Effector memory CD8-positive, alpha-beta T cell (primary cell): ENCODE measurements around the gene RFX8.
A peak's percentile ranks its signal among the peaks of the same experiment; 100 is the strongest.

ENCODE experiments used
- ATAC-seq: fragments of 150-1000 bp; cut with Tn5 transposase; replicated peaks from 2 replicates; pipeline ENCODE4 v1.10.0; 2021; ENCODE audit warnings: mild to moderate bottlenecking, moderate library complexity
- DNase-seq, 3 experiments: peaks; one replicate each; pipeline ENCODE4 v3.0.0; 2021
- H3K27ac Mint-ChIP-seq, 2 donors: one replicate each; pipeline ENCODE4 v1.8.0; 2022; ENCODE audit warnings: mild to moderate bottlenecking in 2 of 2, mixed read lengths in 2 of 2, moderate library complexity in 2 of 2
- H3K27me3 Mint-ChIP-seq, 2 donors: one replicate each; pipeline ENCODE4 v1.8.0; 2022; ENCODE audit warnings: mixed read lengths in 2 of 2
- H3K36me3 Mint-ChIP-seq: one replicate; pipeline ENCODE4 v1.8.0; 2022; ENCODE audit warnings: mild to moderate bottlenecking, moderate library complexity, mixed read lengths; ENCODE audit not compliant: insufficient read depth
- H3K4me1 Mint-ChIP-seq, 2 donors: one replicate each; pipeline ENCODE4 v1.8.0; 2022; ENCODE audit warnings: low read depth in 2 of 2, mixed read lengths in 2 of 2
- H3K4me3 Mint-ChIP-seq, 2 donors: one replicate each; pipeline ENCODE4 v1.8.0; 2022; ENCODE audit warnings: mild to moderate bottlenecking in 2 of 2, mixed read lengths in 2 of 2, moderate library complexity in 2 of 2
- H3K9me3 Mint-ChIP-seq, 2 donors: one replicate each; pipeline ENCODE4 v1.8.0; 2022; ENCODE audit warnings: mixed read lengths in 2 of 2

Gene RFX8

GRCh38 chr2:101395545-101396315, 79.2 kb downstream of the RFX8 start:
- ATAC-seq (no peak), DNase-seq (no peak)
- peaks cover 70 to 87% of the 10 kb centered on the region in 2 donors for H3K27me3 Mint-ChIP-seq
- H3K27ac Mint-ChIP-seq = no peak overlapping the region
- H3K9me3 Mint-ChIP-seq = no peaks in the 10 kb centered on the region
- no peaks in the 10 kb centered on the region for H3K4me1 Mint-ChIP-seq
- H3K36me3 Mint-ChIP-seq = peaks cover 3% of the 10 kb centered on the region
- H3K4me3 Mint-ChIP-seq = no peak overlapping the region

- Mint-ChIP-seq H3K4me3 (peak overlapping the region; percentile 66 to 76), H3K27ac (no peak overlapping the region), H3K9me3 (no peaks in the 10 kb centered on the region), H3K36me3 (no peaks in the 10 kb centered on the region), H3K27me3 (peaks cover 74 to 94% of the 10 kb centered on the region in 2 donors), H3K4me1 (peaks cover 5 to 12% of the 10 kb centered on the region in 2 donors)
- DNase-seq (no peak), ATAC-seq (no peak)
Observed at GRCh38 chr2:101388232-101388631, 86.7 kb downstream of the RFX8 start.

- Mint-ChIP-seq H3K4me3 (peak within 1 kb of the TSS; percentile 66 to 76), H3K4me1 (peaks cover 5 to 12% of the 10 kb centered on the region in 2 donors), H3K27ac (no peak within 1 kb of the TSS), H3K27me3 (peaks cover 76 to 92% of the 10 kb centered on the region in 2 donors), H3K9me3 (no peaks in the 10 kb centered on the region), H3K36me3 (no peaks in the 10 kb centered on the region)
- DNase-seq = peak; percentile 34 to 51 (median 43)
- peak; percentile 93 for ATAC-seq
Observed at GRCh38 chr2:101387151-101387834, 87.6 kb downstream of the RFX8 start, which contains the start of gene CREG2. Gene CREG2 (minus strand): TSS chr2:101387503. CDS start chr2:101387457, 46 bp downstream.

GRCh38 chr2:101386599-101387150, 88.2 kb downstream of the RFX8 start:
- peak overlapping the region; percentile 66 to 76 for H3K4me3 Mint-ChIP-seq
- ATAC-seq = no peak
- H3K27ac Mint-ChIP-seq = no peak overlapping the region
- no peaks in the 10 kb centered on the region for H3K9me3 Mint-ChIP-seq
- no peak for DNase-seq
- H3K27me3 Mint-ChIP-seq = peaks cover 70 to 92% of the 10 kb centered on the region in 2 donors
- H3K36me3 Mint-ChIP-seq = no peaks in the 10 kb centered on the region
- peaks cover 5 to 12% of the 10 kb centered on the region in 2 donors for H3K4me1 Mint-ChIP-seq

GRCh38 chr2:101383016-101383541, 91.8 kb downstream of the RFX8 start:
- Mint-ChIP-seq H3K9me3 (no peaks in the 10 kb centered on the region), H3K36me3 (peaks cover 3% of the 10 kb centered on the region), H3K4me3 (no peak overlapping the region), H3K4me1 (peaks cover 5 to 12% of the 10 kb centered on the region in 2 donors), H3K27ac (no peak overlapping the region), H3K27me3 (peaks cover 42 to 62% of the 10 kb centered on the region in 2 donors)
- ATAC-seq (no peak), DNase-seq (no peak)

DNA sequence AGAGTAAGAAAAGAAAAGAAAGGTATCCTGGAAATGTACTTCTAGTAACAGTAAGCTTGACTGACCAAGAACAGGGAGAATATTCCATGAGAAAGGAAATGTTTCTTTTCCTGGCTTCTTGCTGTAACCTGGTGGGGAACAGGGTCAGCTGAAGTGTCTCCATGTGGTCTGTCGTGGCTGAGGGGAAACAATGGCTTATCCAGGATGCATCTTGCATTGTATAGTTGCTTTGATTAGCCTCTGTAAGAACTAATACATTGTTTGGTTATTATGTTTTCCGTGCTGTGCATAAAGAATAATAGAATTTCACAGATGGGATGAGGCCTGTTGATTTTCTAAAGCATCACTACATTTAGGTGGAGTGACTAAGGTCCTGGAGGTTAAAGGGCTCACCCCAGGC, 92.5 kb downstream of the RFX8 start:
- Mint-ChIP-seq H3K36me3 (peaks cover 3% of the 10 kb centered on the region), H3K27ac (no peak overlapping the region), H3K27me3 (peaks cover 37 to 56% of the 10 kb centered on the region in 2 donors), H3K4me1 (peaks cover under 1 to 7% of the 10 kb centered on the region in 2 donors), H3K4me3 (no peak overlapping the region), H3K9me3 (no peaks in the 10 kb centered on the region)
- DNase-seq (no peak), ATAC-seq (no peak)

DNA sequence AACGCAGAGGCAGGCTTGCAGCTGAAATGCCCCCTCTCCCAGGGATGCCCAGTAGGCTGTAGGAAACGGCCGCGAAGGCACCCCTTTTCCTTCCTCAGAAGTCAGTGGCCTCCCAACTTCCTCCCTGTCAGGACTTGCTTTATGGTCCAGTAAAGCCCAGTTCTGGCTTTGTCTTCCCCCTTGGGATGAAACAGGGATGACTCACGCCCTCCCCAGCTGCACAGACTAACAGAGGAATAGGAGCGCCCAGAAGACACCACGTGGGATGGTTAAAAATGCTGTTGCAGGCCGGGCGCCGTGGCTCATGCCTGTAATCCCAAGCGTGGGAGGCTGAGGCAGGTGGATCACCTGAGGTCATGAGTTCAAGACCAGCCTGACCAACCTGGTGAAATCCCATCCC, 94.5 kb downstream of the RFX8 start:
- Mint-ChIP-seq H3K27me3 (peaks cover 23 to 38% of the 10 kb centered on the region in 2 donors), H3K4me1 (no peaks in the 10 kb centered on the region), H3K36me3 (peaks cover 3% of the 10 kb centered on the region), H3K27ac (no peak overlapping the region), H3K9me3 (no peaks in the 10 kb centered on the region), H3K4me3 (no peak overlapping the region)
- ATAC-seq (no peak), DNase-seq (no peak)

GRCh38 chr2:101379091-101379490, 95.8 kb downstream of the RFX8 start:
- Mint-ChIP-seq H3K4me3 (no peak overlapping the region), H3K9me3 (no peaks in the 10 kb centered on the region), H3K27ac (no peak overlapping the region), H3K36me3 (peaks cover 3% of the 10 kb centered on the region), H3K4me1 (no peaks in the 10 kb centered on the region), H3K27me3 (peaks cover 12 to 25% of the 10 kb centered on the region in 2 donors)
- ATAC-seq (no peak), DNase-seq (no peak)

GRCh38 chr2:101375653-101376052, 99.3 kb downstream of the RFX8 start:
- Mint-ChIP-seq H3K27me3 (no peaks in the 10 kb centered on the region), H3K4me1 (no peaks in the 10 kb centered on the region), H3K9me3 (no peaks in the 10 kb centered on the region), H3K36me3 (peaks cover 3% of the 10 kb centered on the region), H3K27ac (no peak overlapping the region), H3K4me3 (no peak overlapping the region)
- no peak for ATAC-seq
- no peak for DNase-seq

DNA sequence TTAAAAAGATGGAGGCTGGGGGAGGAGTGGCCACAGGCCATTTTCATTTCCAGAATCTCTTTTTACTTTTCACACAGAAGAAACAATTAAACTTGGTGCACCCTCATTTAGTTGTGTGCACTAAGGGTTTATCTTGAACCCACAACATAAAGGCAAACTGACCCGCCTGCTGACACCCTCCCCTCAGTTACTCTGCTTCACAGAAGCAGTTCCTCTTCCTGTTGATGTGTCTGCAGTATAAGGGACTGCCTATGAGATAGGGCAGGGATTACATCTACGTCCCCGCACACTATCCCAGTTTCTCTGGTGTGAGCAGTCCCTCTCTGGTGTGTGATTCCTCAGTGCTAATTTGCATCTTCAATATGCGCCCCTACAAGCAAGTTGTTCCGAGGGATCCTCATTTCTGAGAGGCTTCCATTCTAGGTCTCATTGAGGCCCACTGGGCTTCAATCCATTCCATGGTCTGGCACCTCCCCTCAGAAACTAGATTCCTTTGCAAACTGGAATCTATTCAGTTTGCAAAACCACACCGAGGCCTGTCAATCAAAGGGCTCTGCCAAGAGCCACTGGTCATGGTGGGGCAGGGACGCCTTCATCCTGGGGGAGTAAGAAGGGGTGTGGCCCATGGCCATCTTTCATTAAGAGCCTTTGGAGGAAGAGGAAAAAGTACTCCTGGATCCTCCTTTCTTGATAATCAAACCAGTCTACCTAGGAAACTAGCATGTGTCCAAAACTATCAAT, 99.9 kb downstream of the RFX8 start:
- DNase-seq (no peak), ATAC-seq (no peak)
- H3K4me1 Mint-ChIP-seq = no peaks in the 10 kb centered on the region
- no peaks in the 10 kb centered on the region for H3K9me3 Mint-ChIP-seq
- H3K4me3 Mint-ChIP-seq = no peak overlapping the region
- no peaks in the 10 kb centered on the region for H3K27me3 Mint-ChIP-seq
- H3K27ac Mint-ChIP-seq = no peak overlapping the region
- H3K36me3 Mint-ChIP-seq = no peaks in the 10 kb centered on the region

DNA sequence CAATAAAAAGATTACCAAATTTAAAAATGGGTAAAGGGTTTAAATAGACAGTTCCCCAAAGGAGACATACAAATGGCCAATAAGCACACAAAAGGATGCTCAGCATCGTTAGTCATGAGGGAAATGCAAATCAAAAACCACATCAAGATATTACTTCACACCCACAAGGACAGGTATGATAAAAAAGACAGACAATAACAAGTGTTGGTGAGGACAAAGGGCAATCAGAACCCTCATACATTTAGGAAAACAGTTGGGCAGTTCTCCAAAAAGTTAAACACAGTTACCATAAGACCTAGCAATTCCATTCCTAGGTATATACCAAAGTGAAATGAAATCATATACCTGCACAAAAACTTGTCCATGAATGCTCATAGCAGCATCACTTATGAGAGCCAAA, 102.1 kb downstream of the RFX8 start:
- H3K9me3 Mint-ChIP-seq = no peaks in the 10 kb centered on the region
- no peak for ATAC-seq
- H3K27me3 Mint-ChIP-seq = no peaks in the 10 kb centered on the region
- H3K36me3 Mint-ChIP-seq = no peaks in the 10 kb centered on the region
- no peak overlapping the region for H3K27ac Mint-ChIP-seq
- no peak overlapping the region for H3K4me3 Mint-ChIP-seq
- no peak for DNase-seq
- no peaks in the 10 kb centered on the region for H3K4me1 Mint-ChIP-seq

GRCh38 chr2:101371636-101372035, 103.3 kb downstream of the RFX8 start:
- Mint-ChIP-seq H3K36me3 (no peaks in the 10 kb centered on the region), H3K27me3 (no peaks in the 10 kb centered on the region), H3K4me1 (no peaks in the 10 kb centered on the region), H3K9me3 (no peaks in the 10 kb centered on the region), H3K4me3 (no peak overlapping the region), H3K27ac (no peak overlapping the region)
- ATAC-seq (no peak), DNase-seq (no peak)

GRCh38 chr2:101369100-101369499, 105.8 kb downstream of the RFX8 start:
- Mint-ChIP-seq H3K4me3 (no peak overlapping the region), H3K27ac (peak overlapping the region in 1 of 2 donors; percentile 48), H3K9me3 (no peaks in the 10 kb centered on the region), H3K36me3 (no peaks in the 10 kb centered on the region), H3K4me1 (no peaks in the 10 kb centered on the region), H3K27me3 (no peaks in the 10 kb centered on the region)
- ATAC-seq = no peak
- DNase-seq = no peak
